Suppressor macrophage (primary cell): ENCODE measurements around the gene CPZ.
"Not testable (repeated sequence)": the region's sequence is repeated elsewhere in the genome, so short reads cannot be mapped to it uniquely, and the experiment has no call there.

ENCODE experiments used
- DNase-seq, 4 experiments: peaks; one replicate each; pipeline ENCODE4 v3.0.0-alpha.2; 2020 to 2022

CPZ gene

GRCh38 chr4:8557151-8558076, 35.2 kb upstream of the CPZ start:
- DNase-seq, result no peak

GRCh38 chr4:8558080-8558960, 34.2 kb upstream of the CPZ start:
- no peak for DNase-seq

GRCh38 chr4:8559011-8559410, 33.6 kb upstream of the CPZ start:
- no peak for DNase-seq

- no peak for DNase-seq
These were observed 32.9 kb upstream of the CPZ start for GRCh38 chr4:8559524-8560264.

GRCh38 chr4:8560265-8561047, 32.1 kb upstream of the CPZ start:
- DNase-seq, result no peak

GRCh38 chr4:8564595-8564994, 28.0 kb upstream of the CPZ start:
- no peak for DNase-seq

- DNase-seq, result no peak
These were observed 24.4 kb upstream of the CPZ start for GRCh38 chr4:8568068-8568668.

- DNase-seq, result no peak
These were observed 22.4 kb upstream of the CPZ start for GRCh38 chr4:8570201-8570600.

- DNase-seq, result no peak
These were observed 20.6 kb upstream of the CPZ start for GRCh38 chr4:8571702-8572685.

- no peak for DNase-seq
These were observed 19.3 kb upstream of the CPZ start for GRCh38 chr4:8573266-8573665.

- DNase-seq, result no peak
These were observed 17.7 kb upstream of the CPZ start for GRCh38 chr4:8574796-8575370.

GRCh38 chr4:8575457-8575856, 17.1 kb upstream of the CPZ start:
- no peak for DNase-seq

- not testable (repeated sequence) for DNase-seq
These were observed 16.0 kb upstream of the CPZ start for GRCh38 chr4:8576591-8576990.

GRCh38 chr4:8577046-8577445, 15.5 kb upstream of the CPZ start:
- no peak for DNase-seq

GRCh38 chr4:8577972-8578371, 14.6 kb upstream of the CPZ start:
- no peak for DNase-seq

GRCh38 chr4:8578717-8579116, 13.8 kb upstream of the CPZ start:
- DNase-seq, result no peak

- no peak for DNase-seq
These were observed 12.8 kb upstream of the CPZ start for GRCh38 chr4:8579526-8580320.

GRCh38 chr4:8580321-8581093, 12.1 kb upstream of the CPZ start, which contains the start of gene GPR78:
TSS of gene GPR78 (plus strand) at chr4:8580392. CDS start at chr4:8580983, 591 bp downstream.
- DNase-seq, result peak; percentile 36 to 77 (median 51)
